HCT116 (cell line): Measurements from ENCODE around the gene NUBPL. TPM values are rescaled to one million over a fixed set of nuclear protein-coding genes. Genes with fewer than 3 reads are reported as not detected.

Source experiments
- ATAC-seq: fragments of 200-7000 bp; cut with Tn5 transposase; 2 replicates; pipeline ENCODE4 v1.9.1; 2020; ENCODE audit warnings: mild to moderate bottlenecking, moderate library complexity
- BruUV-seq: library from RNA; stranded (reverse); fragments of 400-500 nt; replicated peaks from 2 replicates; lab custom pipeline; 2021; lab: Mats Ljungman, UMichigan
- CTCF ChIA-PET: fragments of 300-600 bp; sonication (Branson Sonifier 250); formaldehyde crosslinking; loops from one replicate; lab custom pipeline; 2021; ENCODE audit warnings: antibody characterized with exemption; lab: Charles Lee
- POLR2A ChIA-PET: fragments of 300-600, 350-600 bp; sonication (Branson Sonifier 250); formaldehyde crosslinking; loops from one replicate; lab custom pipeline; 2021; ENCODE audit warnings: antibody characterized with exemption; lab: Charles Lee
- RAD21 ChIA-PET, 2 experiments: fragments of 300-600 bp; sonication (Branson Sonifier 250); formaldehyde crosslinking; loops; one replicate each; lab custom pipeline; 2023; ENCODE audit warnings: low total read pairs in 2 of 2; ENCODE audit not compliant: uncharacterized antibody in 2 of 2, unreplicated experiment in 2 of 2, low non-redundant PET in 1 of 2; lab: Charles Lee
- DNase-seq: peaks from one replicate; pipeline ENCODE4 v3.0.0-alpha.2; 2010; ENCODE audit warnings: low read depth, low spot score
- H2AFZ ChIP-seq: fragments of 200-600 bp; shearing (Covaris generic), sonication (generic); 2 replicates; pipeline ENCODE4 v1.6.1; 2017; ENCODE audit warnings: low read depth, mixed run types, mixed read lengths, antibody characterized with exemption, low read length; ENCODE audit not compliant: poor library complexity, severe bottlenecking
- H3K27ac ChIP-seq: 2 replicates; pipeline ENCODE4 v1.5.1; 2012; ENCODE audit warnings: low read depth, low read length
- H3K27me3 ChIP-seq: fragments of 200-600 bp; sonication (generic); 2 replicates; pipeline ENCODE4 v1.6.1; 2016; ENCODE audit warnings: mixed run types, low read length, mixed read lengths; ENCODE audit not compliant: insufficient read depth
- H3K36me3 ChIP-seq, 2 experiments: fragments of 200-500 bp in 1 of 2; fragments of 200-600 bp in 1 of 2; sonication (Bioruptor generic) in 1 of 2; sonication (generic) in 1 of 2; 2 replicates each; pipeline versions ENCODE4 v1.5.1 to v1.6.1; 2014 to 2016; ENCODE audit warnings: low read length in 2 of 2, inconsistent platforms in 1 of 2, mixed read lengths in 1 of 2, mixed run types in 1 of 2; ENCODE audit not compliant: insufficient read depth in 2 of 2, control insufficient read depth in 1 of 2
- H3K4me1 ChIP-seq, 2 experiments: fragments of 200-600 bp in 1 of 2; sonication (generic) in 1 of 2; 2 replicates each; pipeline versions ENCODE4 v1.5.1 to v1.6.1; 2012 to 2017; ENCODE audit warnings: low read length in 2 of 2, inconsistent platforms in 1 of 2, mild to moderate bottlenecking in 1 of 2, mixed read lengths in 1 of 2, mixed run types in 1 of 2, moderate library complexity in 1 of 2; ENCODE audit not compliant: insufficient read depth in 2 of 2, control insufficient read depth in 1 of 2
- H3K4me2 ChIP-seq: fragments of 200-600 bp; sonication (generic); 2 replicates; pipeline ENCODE4 v1.6.1; 2017; ENCODE audit warnings: mixed run types, low read length, mixed read lengths
- H3K4me3 ChIP-seq, 2 experiments: fragments of 200-600 bp in 1 of 2; sonication (generic) in 1 of 2; replicated peaks in 1 of 2; 2 replicates each; pipeline ENCODE4 v1.5.1; 2011 to 2016; ENCODE audit warnings: low read length in 2 of 2, control low read depth in 1 of 2, low read depth in 1 of 2, mild to moderate bottlenecking in 1 of 2, mixed read lengths in 1 of 2, mixed run types in 1 of 2
- H3K79me2 ChIP-seq: fragments of 200-600 bp; sonication (generic); 2 replicates; pipeline ENCODE4 v1.6.1; 2017; ENCODE audit warnings: mild to moderate bottlenecking, mixed run types, low read length, moderate library complexity, mixed read lengths; ENCODE audit not compliant: insufficient read depth
- H3K9ac ChIP-seq: fragments of 200-600 bp; sonication (generic); 2 replicates; pipeline ENCODE4 v1.6.1; 2016; ENCODE audit warnings: low read length, mixed read lengths
- H3K9me2 ChIP-seq: fragments of 200-600 bp; sonication (generic), shearing (Covaris generic); 2 replicates; pipeline ENCODE4 v1.6.1; 2017; ENCODE audit warnings: mixed run types, mild to moderate bottlenecking, moderate library complexity; ENCODE audit not compliant: insufficient read depth
- H3K9me3 ChIP-seq, 2 experiments: fragments of 200-500 bp in 1 of 2; fragments of 200-600 bp in 1 of 2; sonication (Bioruptor generic) in 1 of 2; sonication (generic) in 1 of 2; 2 replicates each; pipeline ENCODE4 v1.6.1; 2014 to 2017; ENCODE audit warnings: low read length in 2 of 2, mixed read lengths in 2 of 2, inconsistent platforms in 1 of 2, low read depth in 1 of 2, mild to moderate bottlenecking in 1 of 2, mixed run types in 1 of 2, moderate library complexity in 1 of 2; ENCODE audit not compliant: control insufficient read depth in 1 of 2, insufficient read depth in 1 of 2
- H4K20me1 ChIP-seq: fragments of 200-600 bp; sonication (generic), shearing (Covaris generic); 2 replicates; pipeline ENCODE4 v1.6.1; 2017; ENCODE audit warnings: mixed run types, mild to moderate bottlenecking, moderate library complexity; ENCODE audit not compliant: insufficient read depth
- ATF3 ChIP-seq: IDR thresholded peaks from 2 replicates; pipeline ENCODE4 v1.6.1; 2012
- CBX3 ChIP-seq: IDR thresholded peaks from 2 replicates; pipeline ENCODE4 v1.6.1; 2012; ENCODE audit warnings: low read depth
- CEBPB ChIP-seq: IDR thresholded peaks from 2 replicates; pipeline ENCODE4 v1.6.1; 2012; ENCODE audit warnings: low read depth
- CTCF ChIP-seq, 3 experiments: fragments of 200-600 bp in 1 of 3; sonication (generic) in 1 of 3; IDR thresholded peaks in 2 of 3; conservative IDR thresholded peaks in 1 of 3; 2 replicates each; pipeline ENCODE4 v1.5.1; 2012 to 2017; ENCODE audit warnings: low read depth in 2 of 3, low read length in 2 of 3, antibody characterized with exemption in 1 of 3, borderline replicate concordance in 1 of 3, control low read depth in 1 of 3, mild to moderate bottlenecking in 1 of 3, mixed read lengths in 1 of 3, mixed run types in 1 of 3, moderate library complexity in 1 of 3; ENCODE audit not compliant: insufficient read depth in 1 of 3
- EGR1 ChIP-seq: IDR thresholded peaks from 2 replicates; pipeline ENCODE4 v1.6.1; 2012; ENCODE audit warnings: low read depth
- ELF1 ChIP-seq: IDR thresholded peaks from 2 replicates; pipeline ENCODE4 v1.6.1; 2012; ENCODE audit warnings: low read depth, borderline replicate concordance
- EZH2 ChIP-seq: fragments of 200-600 bp; sonication (generic); IDR thresholded peaks from 2 replicates; pipeline ENCODE4 v1.6.1; 2017; ENCODE audit warnings: antibody characterized with exemption, mixed run types
- FOSL1 ChIP-seq: IDR thresholded peaks from 2 replicates; pipeline ENCODE4 v1.6.1; 2012; ENCODE audit warnings: low read depth
- JUND ChIP-seq: IDR thresholded peaks from 2 replicates; pipeline ENCODE4 v1.6.1; 2012
- MAX ChIP-seq: IDR thresholded peaks from 2 replicates; pipeline ENCODE4 v1.6.1; 2012
- POLR2AphosphoS5 ChIP-seq: IDR thresholded peaks from 2 replicates; pipeline ENCODE4 v1.6.1; 2011; ENCODE audit warnings: mild to moderate bottlenecking, low read depth, low read length, moderate library complexity
- RAD21 ChIP-seq: IDR thresholded peaks from 2 replicates; pipeline ENCODE4 v1.6.1; 2012; ENCODE audit warnings: low read depth, mild to moderate bottlenecking
- REST ChIP-seq: IDR thresholded peaks from 2 replicates; pipeline ENCODE4 v1.6.1; 2012; ENCODE audit warnings: low read depth
- SIN3A ChIP-seq: IDR thresholded peaks from 2 replicates; pipeline ENCODE4 v1.6.1; 2012; ENCODE audit warnings: low read depth
- SP1 ChIP-seq: IDR thresholded peaks from 2 replicates; pipeline ENCODE4 v1.6.1; 2012; ENCODE audit warnings: low read depth
- TCF7L2 ChIP-seq: IDR thresholded peaks from 2 replicates; pipeline ENCODE4 v1.7.0; 2011; ENCODE audit warnings: borderline replicate concordance, inconsistent platforms; ENCODE audit not compliant: insufficient read depth, insufficient read length; ENCODE audit errors: extremely low read depth
- ZFX ChIP-seq: fragments of 450-650 bp; IDR thresholded peaks from 2 replicates; pipeline ENCODE4 v1.6.1; 2017
- ZNF274 ChIP-seq: fragments of 200-500 bp; sonication (Bioruptor generic); IDR thresholded peaks from 2 replicates; pipeline ENCODE4 v1.6.1; 2014; ENCODE audit warnings: mild to moderate bottlenecking, low read depth, low read length, inconsistent platforms
- intact Hi-C: fragments of 100-400 bp; cut with micrococcal nuclease; formaldehyde crosslinking; loops from 2 replicates; pipeline ENCODE4 v1.10.0; 2022
- total RNA-seq: library from RNA; stranded (reverse); gene quantifications from one replicate; pipeline ENCODE4 v1.2.1, GENCODE V29; 2021; ENCODE audit not compliant: unreplicated experiment

The NUBPL gene
- total RNA-seq, 1 experiment from 2014 or later, result 11.3 TPM

- H3K36me3 ChIP-seq, result 0 out of 4 replicates have a peak, but pooled peaks cover 0 to 2% of the 10 kb centered on the region in 2 experiments
- H2AFZ ChIP-seq, result no peak overlapping the region
- H3K9ac ChIP-seq, result no peak overlapping the region
- intact Hi-C loops, result no loop called here
- H3K4me2 ChIP-seq, result no peak overlapping the region
- no peaks in the 10 kb centered on the region for H3K4me1 ChIP-seq
- no peak for ATAC-seq
- no TSS peak for BruUV-seq
- H3K9me2 ChIP-seq, result no peaks in the 10 kb centered on the region
- no peaks in the 10 kb centered on the region for H3K79me2 ChIP-seq
- H3K9me3 ChIP-seq, result no peaks in the 10 kb centered on the region
- H4K20me1 ChIP-seq, result no peaks in the 10 kb centered on the region
- no peak overlapping the region for H3K4me3 ChIP-seq
- POLR2A ChIA-PET, result no interaction called here
- DNase-seq, result no peak
- CTCF ChIA-PET, result no interaction called here
- RAD21 ChIA-PET, result no interaction called here
- no peak overlapping the region for H3K27ac ChIP-seq
- H3K27me3 ChIP-seq, result no peaks in the 10 kb centered on the region
- TF ChIP-seq ZFX (no peak), SP1 (no peak), SIN3A (no peak), FOSL1 (no peak), ELF1 (no peak), CBX3 (no peak), CTCF (IDR thresholded peaks at IDR 0.05 in 2 of 3, conservative IDR thresholded peaks at IDR 0.05 in 1 of 3; ENCODE audit: borderline replicate concordance in 1 of 3, insufficient read depth in 1 of 3, low read depth in 2 of 3, low read length in 2 of 3) (no peak), RAD21 (no peak), ZNF274 (no peak), MAX (no peak), TCF7L2 (no peak), POLR2AphosphoS5 (no peak), REST (no peak), CEBPB (no peak), EGR1 (no peak), JUND (no peak), ATF3 (no peak), EZH2 (no peak)
Observed at GRCh38 chr14:31699809-31700208, 138.6 kb downstream of the NUBPL start.
